Measurements from ENCODE around the gene B4GALNT1.

- TF ChIP-seq, protein P1, sequence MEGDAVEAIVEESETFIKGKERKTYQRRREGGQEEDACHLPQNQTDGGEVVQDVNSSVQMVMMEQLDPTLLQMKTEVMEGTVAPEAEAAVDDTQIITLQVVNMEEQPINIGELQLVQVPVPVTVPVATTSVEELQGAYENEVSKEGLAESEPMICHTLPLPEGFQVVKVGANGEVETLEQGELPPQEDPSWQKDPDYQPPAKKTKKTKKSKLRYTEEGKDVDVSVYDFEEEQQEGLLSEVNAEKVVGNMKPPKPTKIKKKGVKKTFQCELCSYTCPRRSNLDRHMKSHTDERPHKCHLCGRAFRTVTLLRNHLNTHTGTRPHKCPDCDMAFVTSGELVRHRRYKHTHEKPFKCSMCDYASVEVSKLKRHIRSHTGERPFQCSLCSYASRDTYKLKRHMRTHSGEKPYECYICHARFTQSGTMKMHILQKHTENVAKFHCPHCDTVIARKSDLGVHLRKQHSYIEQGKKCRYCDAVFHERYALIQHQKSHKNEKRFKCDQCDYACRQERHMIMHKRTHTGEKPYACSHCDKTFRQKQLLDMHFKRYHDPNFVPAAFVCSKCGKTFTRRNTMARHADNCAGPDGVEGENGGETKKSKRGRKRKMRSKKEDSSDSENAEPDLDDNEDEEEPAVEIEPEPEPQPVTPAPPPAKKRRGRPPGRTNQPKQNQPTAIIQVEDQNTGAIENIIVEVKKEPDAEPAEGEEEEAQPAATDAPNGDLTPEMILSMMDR (optimal IDR thresholded peaks at IDR 0.05 in 1 of 3, IDR thresholded peaks at IDR 0.05 in 1 of 3, conservative IDR thresholded peaks at IDR 0.05 in 1 of 3; ENCODE audit: extremely low read depth in 1 of 3, insufficient read depth in 2 of 3, low read length in 3 of 3), result no peak
- peak; percentile 98 for TF ChIP-seq EZH2 (IDR thresholded peaks at IDR 0.05; ENCODE audit: low read length)
These were observed 12.0 kb downstream of the B4GALNT1 start for GRCh38 chr12:57620936-57621496.

Data from keratinocyte (primary cell).